Posterior vena cava (tissue), 2 donors: ENCODE data around the gene U2AF1L4. TPM values are rescaled to one million over a fixed set of nuclear protein-coding genes. Genes with fewer than 3 reads are reported as not detected.

Experiments
- DNase-seq: peaks from one replicate; pipeline ENCODE4 v3.0.0-alpha.2; 2020; ENCODE audit warnings: low spot score
- intact Hi-C, 2 donors: fragments of 100-400 bp; cut with DNase I; formaldehyde crosslinking; loops; one replicate each; pipeline versions ENCODE4 v1.14.1 to v1.14.2; 2022 to 2023
- total RNA-seq, 2 donors: library from RNA; stranded (reverse); fragmentation: NEBNext Ultra II Directional; extraction: Animal tissue kit (Norgen Biotek cat#: 25700); gene quantifications; one replicate each; pipeline ENCODE4 v1.2.1, GENCODE V29; 2021
- donor health status: DM: yes; HTN: yes; CAD: no.
- donor health status: DM: yes; HTN: yes; CAD: no.

U2AF1L4 gene
- total RNA-seq, 2 donors from 2014 or later: 13.8 to 18.7 TPM

- DNase-seq: peak; percentile 88
Observed at GRCh38 chr19:35718345-35719041, 26.7 kb downstream of the U2AF1L4 start.

GRCh38 chr19:35717665-35718344, 27.4 kb downstream of the U2AF1L4 start, which contains the start of gene KMT2B:
Gene KMT2B (plus strand): TSS chr19:35718003. CDS start chr19:35718019, 16 bp downstream.
- DNase-seq: no peak
- intact Hi-C loops: loop anchor here in 1 of 2 donors (10.0 kb wide), 1 partner anchor 217 kb away; the partner anchor contains the start of gene LRFN3

More at GRCh38 chr19:35718345-35719041, 26.7 kb downstream of the U2AF1L4 start:
- intact Hi-C loops: loop anchor here in 1 of 2 donors (10.0 kb wide), 1 partner anchor 216 kb away; the partner anchor contains the start of gene LRFN3

GRCh38 chr19:35716801-35717664, 28.2 kb downstream of the U2AF1L4 start:
- DNase-seq: peak; percentile 98
- intact Hi-C loops: loop anchor here in 1 of 2 donors (10.0 kb wide), 1 partner anchor 218 kb away; the partner anchor contains the start of gene LRFN3

- peak; percentile 91 for DNase-seq
- intact Hi-C loops: loop anchor here in 1 of 2 donors (10.0 kb wide), 1 partner anchor 219 kb away; the partner anchor contains the start of gene LRFN3
Observed at GRCh38 chr19:35715981-35716800, 29.0 kb downstream of the U2AF1L4 start.

GRCh38 chr19:35715355-35715809, 29.8 kb downstream of the U2AF1L4 start:
- intact Hi-C loops: loop anchor here in 1 of 2 donors (10.0 kb wide), 1 partner anchor 219 kb away; the partner anchor contains the start of gene LRFN3
- no peak for DNase-seq

GRCh38 chr19:35714601-35715354, 30.4 kb downstream of the U2AF1L4 start:
- intact Hi-C loops: loop anchor here in 1 of 2 donors (10.0 kb wide), 1 partner anchor 220 kb away; the partner anchor contains the start of gene LRFN3
- DNase-seq: no peak

GRCh38 chr19:35713904-35714495, 31.2 kb downstream of the U2AF1L4 start:
- no peak for DNase-seq
- intact Hi-C loops: loop anchor here in 1 of 2 donors (10.0 kb wide), 1 partner anchor 221 kb away; the partner anchor contains the start of gene LRFN3

- intact Hi-C loops: loop anchor here in 1 of 2 donors (10.0 kb wide), 1 partner anchor 221 kb away; the partner anchor contains the start of gene LRFN3
- DNase-seq: no peak
Observed at GRCh38 chr19:35713506-35713850, 31.7 kb downstream of the U2AF1L4 start.

GRCh38 chr19:35712567-35713505, 32.4 kb downstream of the U2AF1L4 start:
- DNase-seq: no peak
- intact Hi-C loops: loop anchor here in 1 of 2 donors (10.0 kb wide), 1 partner anchor 222 kb away; the partner anchor contains the start of gene LRFN3

GRCh38 chr19:35710784-35711723, 34.2 kb downstream of the U2AF1L4 start:
- intact Hi-C loops: loop anchor here in 1 of 2 donors (10.0 kb wide), 1 partner anchor 224 kb away; the partner anchor contains the start of gene LRFN3

GRCh38 chr19:35708391-35708790, 36.8 kb downstream of the U2AF1L4 start:
- intact Hi-C loops: no loop called here
- DNase-seq: no peak

More at GRCh38 chr19:35710784-35711723, 34.2 kb downstream of the U2AF1L4 start:
- DNase-seq: no peak

- intact Hi-C loops: no loop called here
- DNase-seq: no peak
Observed at GRCh38 chr19:35704218-35704617, 41.0 kb downstream of the U2AF1L4 start, which contains the start of gene ZBTB32. Gene ZBTB32 (plus strand): TSS chr19:35704558. CDS start chr19:35714627, 10,069 bp downstream.

GRCh38 chr19:35703343-35703742, 41.9 kb downstream of the U2AF1L4 start:
- intact Hi-C loops: no loop called here
- DNase-seq: no peak

GRCh38 chr19:35702223-35703012, 42.8 kb downstream of the U2AF1L4 start:
- intact Hi-C loops: no loop called here
- peak; percentile 97 for DNase-seq
